ENCODE measurements around the gene C6orf62. TPM values are rescaled to one million over a fixed set of nuclear protein-coding genes. Genes with fewer than 3 reads are reported as not detected.
"Not testable (repeated sequence)": the region's sequence is repeated elsewhere in the genome, so short reads cannot be mapped to it uniquely, and the experiment has no call there.

C6orf62 gene
- total RNA-seq, 4 donors from 2014 or later = 55.9 to 122 (median 77.9) TPM

DNA sequence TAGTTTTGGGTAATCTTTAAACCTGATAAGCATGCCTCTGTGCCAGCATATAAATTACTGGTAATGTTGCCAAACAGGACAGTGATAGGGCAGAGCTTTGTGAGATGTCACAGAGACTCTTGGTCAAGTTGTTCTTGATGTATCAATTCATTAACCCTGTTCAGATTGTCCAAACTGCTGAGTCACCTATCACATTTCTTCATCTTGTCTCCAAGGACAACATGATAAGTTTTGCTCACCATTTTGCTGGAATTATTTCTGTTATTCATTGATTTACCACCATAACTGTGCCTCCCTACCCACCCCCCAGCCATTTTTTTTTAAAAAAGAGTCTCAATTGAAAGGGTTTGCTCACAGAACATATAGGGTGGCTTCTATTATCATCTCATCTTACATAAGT lies 36.3 kb upstream of the C6orf62 start:
- TF ChIP-seq EP300 (IDR thresholded peaks at IDR 0.05) (no peak), POLR2A (IDR thresholded peaks at IDR 0.05) (no peak), CTCF (IDR thresholded peaks at IDR 0.05) (no peak)
- H3K4me3 ChIP-seq = no peak overlapping the region
- no peaks in the 10 kb centered on the region for H3K4me1 ChIP-seq
- no peaks in the 10 kb centered on the region for H3K9me3 ChIP-seq
- H3K27me3 ChIP-seq = no peaks in the 10 kb centered on the region
- no peaks in the 10 kb centered on the region for H3K36me3 ChIP-seq
- no peak overlapping the region for H3K27ac ChIP-seq
- no peak for DNase-seq (ENCODE audit: low spot score in 2 of 2)

DNA sequence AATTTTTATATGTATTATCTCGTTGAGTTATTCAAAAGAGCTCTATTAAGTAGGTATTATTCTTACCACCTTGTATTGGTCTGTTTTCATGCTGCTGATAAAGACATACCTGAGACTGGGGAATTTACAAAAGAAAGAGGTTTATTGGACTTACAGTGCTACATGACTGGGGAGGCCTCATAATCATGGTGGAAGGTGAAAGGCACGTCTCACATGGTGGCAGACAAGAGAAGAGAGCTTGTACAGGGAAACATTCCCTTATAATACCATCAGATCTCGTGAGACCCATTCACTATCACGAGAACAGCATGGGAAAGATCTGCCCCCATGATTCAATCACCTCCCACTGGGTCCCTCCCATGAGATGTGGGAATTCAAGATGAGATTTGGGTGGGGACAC lies 35.4 kb upstream of the C6orf62 start:
- H3K27me3 ChIP-seq; H3K9me3 ChIP-seq; H3K4me3 ChIP-seq; H3K27ac ChIP-seq; H3K4me1 ChIP-seq; H3K36me3 ChIP-seq; DNase-seq (ENCODE audit: low spot score in 2 of 2): not testable (repeated sequence)
- 79 to 82% methylated on average over 4 of the region's 4 CpGs for WGBS, 2 donors

GRCh38 chr6:24753545-24753944 lies 34.6 kb upstream of the C6orf62 start:
- no peaks in the 10 kb centered on the region for H3K27me3 ChIP-seq
- H3K36me3 ChIP-seq = no peaks in the 10 kb centered on the region
- H3K4me3 ChIP-seq = no peak overlapping the region
- no peak for DNase-seq (ENCODE audit: low spot score in 2 of 2)
- 83 to 85% methylated on average over 2 of the region's 2 CpGs for WGBS, 2 donors
- TF ChIP-seq CTCF (IDR thresholded peaks at IDR 0.05) (no peak), POLR2A (IDR thresholded peaks at IDR 0.05) (no peak), EP300 (IDR thresholded peaks at IDR 0.05) (no peak)
- H3K27ac ChIP-seq = no peak overlapping the region
- no peaks in the 10 kb centered on the region for H3K9me3 ChIP-seq
- H3K4me1 ChIP-seq = no peaks in the 10 kb centered on the region

DNA sequence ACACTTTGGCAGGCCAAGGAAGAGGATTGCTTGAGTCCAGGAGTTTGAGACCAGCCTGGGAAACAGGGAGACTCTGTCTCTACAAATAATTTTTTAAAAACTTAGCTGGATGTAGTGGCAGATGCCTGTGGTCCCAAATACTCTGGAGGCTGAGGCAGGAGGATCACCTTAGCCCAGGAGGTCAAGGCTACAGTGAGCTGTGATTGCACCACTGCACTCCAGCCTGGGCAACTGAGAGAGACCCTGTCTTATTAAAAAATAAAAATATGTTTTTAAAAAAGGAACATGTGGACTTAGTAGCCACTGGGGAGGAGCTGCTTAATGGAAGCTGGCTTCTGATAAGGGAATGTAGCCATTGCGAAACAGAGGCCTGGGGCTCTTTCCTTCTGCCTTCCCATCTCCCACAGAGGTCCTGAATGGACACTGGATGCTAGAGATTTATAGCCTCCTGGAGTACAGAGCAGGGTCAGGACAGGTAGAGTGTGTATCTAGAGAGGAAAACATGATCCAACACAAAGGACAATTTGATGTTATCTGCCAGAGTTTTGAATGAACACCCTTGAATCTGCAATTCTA lies 34.1 kb upstream of the C6orf62 start:
- 81 to 92% methylated on average over 1 of the region's 1 CpG for WGBS, 2 donors
- DNase-seq (ENCODE audit: low spot score in 2 of 2) = no peak

GRCh38 chr6:24752503-24752902 lies 33.5 kb upstream of the C6orf62 start:
- WGBS, 2 donors = 63 to 64% methylated on average over 2 of the region's 2 CpGs
- no peak for TF ChIP-seq EP300 (IDR thresholded peaks at IDR 0.05)
- TF ChIP-seq POLR2A (IDR thresholded peaks at IDR 0.05) = no peak
- TF ChIP-seq CTCF (IDR thresholded peaks at IDR 0.05) = no peak
- no peaks in the 10 kb centered on the region for H3K4me1 ChIP-seq
- no peak overlapping the region for H3K27ac ChIP-seq
- H3K27me3 ChIP-seq = no peaks in the 10 kb centered on the region
- H3K4me3 ChIP-seq = no peak overlapping the region
- H3K9me3 ChIP-seq = no peaks in the 10 kb centered on the region
- H3K36me3 ChIP-seq = no peaks in the 10 kb centered on the region
- DNase-seq (ENCODE audit: low spot score in 2 of 2) = no peak

More for the DNA sequence above, 34.1 kb upstream of the C6orf62 start:
- TF ChIP-seq CTCF (IDR thresholded peaks at IDR 0.05) = no peak
- no peak for TF ChIP-seq POLR2A (IDR thresholded peaks at IDR 0.05)
- TF ChIP-seq EP300 (IDR thresholded peaks at IDR 0.05) = no peak
- H3K27ac ChIP-seq = no peak overlapping the region
- no peaks in the 10 kb centered on the region for H3K9me3 ChIP-seq
- no peaks in the 10 kb centered on the region for H3K4me1 ChIP-seq
- no peak overlapping the region for H3K4me3 ChIP-seq
- H3K27me3 ChIP-seq = no peaks in the 10 kb centered on the region
- no peaks in the 10 kb centered on the region for H3K36me3 ChIP-seq

DNA sequence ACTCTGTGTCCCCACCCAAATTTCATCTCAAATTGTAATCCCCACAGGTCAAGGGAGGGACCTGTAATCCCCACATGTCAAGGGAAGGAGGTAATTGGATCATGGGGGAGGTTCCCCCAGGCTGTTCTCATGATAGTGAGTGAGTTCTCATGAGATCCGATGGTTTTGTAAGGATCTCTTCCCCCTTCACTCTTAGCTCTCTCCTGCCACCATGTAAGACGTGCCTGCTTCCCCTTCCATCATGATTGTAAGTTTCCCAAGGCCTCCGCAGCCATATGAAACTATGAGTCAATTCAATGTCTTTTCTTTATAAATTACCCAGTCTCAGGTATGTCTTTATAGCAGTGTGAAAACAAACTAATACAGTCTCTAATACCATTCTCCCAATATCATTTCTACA lies 31.9 kb upstream of the C6orf62 start:
- DNase-seq (ENCODE audit: low spot score in 2 of 2); H3K27ac ChIP-seq; H3K9me3 ChIP-seq; H3K4me1 ChIP-seq; H3K4me3 ChIP-seq; H3K36me3 ChIP-seq; H3K27me3 ChIP-seq: not testable (repeated sequence)
- WGBS, 2 donors = 78 to 82% methylated on average over 3 of the region's 3 CpGs
